Mononuclear cell (primary cell): ENCODE measurements around the gene PAPPA2. TPM values are rescaled to one million over a fixed set of nuclear protein-coding genes. Genes with fewer than 3 reads are reported as not detected.

Experiments
- H3K27me3 ChIP-seq: 2 replicates; pipeline ENCODE4 v1.6.0; 2011; ENCODE audit warnings: low read length, control low read depth; ENCODE audit not compliant: insufficient read depth
- H3K4me1 ChIP-seq: 2 replicates; pipeline ENCODE4 v1.5.1; 2011; ENCODE audit warnings: mild to moderate bottlenecking, low read length, control low read depth; ENCODE audit not compliant: insufficient read depth
- H3K4me3 ChIP-seq: 2 replicates; pipeline ENCODE4 v1.5.1; 2011; ENCODE audit warnings: mild to moderate bottlenecking, low read length, moderate library complexity
- H3K9me3 ChIP-seq: 2 replicates; pipeline ENCODE4 v1.5.1; 2011; ENCODE audit warnings: low read depth, mild to moderate bottlenecking, control low read depth, low read length
- total RNA-seq: library from RNA; depleted of rRNA; stranded (reverse); fragments of >200 nt; gene quantifications from one replicate; pipeline ENCODE4 v1.2.3, GENCODE V29; 2012

Gene PAPPA2
- total RNA-seq, 1 donor, result 0.10 TPM

- Histone ChIP-seq H3K9me3 (no peaks in the 10 kb centered on the region), H3K27me3 (no peaks in the 10 kb centered on the region), H3K4me1 (no peaks in the 10 kb centered on the region), H3K4me3 (no peak overlapping the region)
These were observed 6.6 kb downstream of the PAPPA2 start for GRCh38 chr1:176469450-176470010.

- no peaks in the 10 kb centered on the region for H3K9me3 ChIP-seq
These were observed 8.6 kb downstream of the PAPPA2 start for GRCh38 chr1:176471338-176472121.

GRCh38 chr1:176479971-176480370 is 17.0 kb downstream of the PAPPA2 start:
- Histone ChIP-seq H3K4me1 (no peaks in the 10 kb centered on the region), H3K4me3 (no peak overlapping the region), H3K27me3 (no peaks in the 10 kb centered on the region), H3K9me3 (no peaks in the 10 kb centered on the region)

More at GRCh38 chr1:176471338-176472121, 8.6 kb downstream of the PAPPA2 start:
- Histone ChIP-seq H3K4me3 (no peak overlapping the region), H3K4me1 (no peaks in the 10 kb centered on the region), H3K27me3 (no peaks in the 10 kb centered on the region)

- Histone ChIP-seq H3K9me3 (no peaks in the 10 kb centered on the region), H3K4me3 (no peak overlapping the region), H3K27me3 (no peaks in the 10 kb centered on the region), H3K4me1 (no peaks in the 10 kb centered on the region)
These were observed 17.8 kb downstream of the PAPPA2 start for GRCh38 chr1:176480750-176481149.

- Histone ChIP-seq H3K4me1 (no peaks in the 10 kb centered on the region), H3K27me3 (no peaks in the 10 kb centered on the region), H3K9me3 (no peaks in the 10 kb centered on the region), H3K4me3 (no peak overlapping the region)
These were observed 22.1 kb downstream of the PAPPA2 start for GRCh38 chr1:176485083-176485482.

- no peaks in the 10 kb centered on the region for H3K9me3 ChIP-seq
- H3K4me3 ChIP-seq, result no peak overlapping the region
- no peaks in the 10 kb centered on the region for H3K27me3 ChIP-seq
- H3K4me1 ChIP-seq, result no peaks in the 10 kb centered on the region
These were observed 31.5 kb downstream of the PAPPA2 start for GRCh38 chr1:176494436-176494835.

- Histone ChIP-seq H3K9me3 (no peaks in the 10 kb centered on the region), H3K4me3 (no peak overlapping the region), H3K4me1 (no peaks in the 10 kb centered on the region)
These were observed 36.7 kb downstream of the PAPPA2 start for GRCh38 chr1:176499671-176500070.

GRCh38 chr1:176501599-176501998 is 38.6 kb downstream of the PAPPA2 start:
- H3K9me3 ChIP-seq, result no peaks in the 10 kb centered on the region
- H3K27me3 ChIP-seq, result no peaks in the 10 kb centered on the region
- H3K4me1 ChIP-seq, result no peaks in the 10 kb centered on the region
- no peak overlapping the region for H3K4me3 ChIP-seq

More at GRCh38 chr1:176499671-176500070, 36.7 kb downstream of the PAPPA2 start:
- H3K27me3 ChIP-seq, result no peaks in the 10 kb centered on the region

- H3K4me3 ChIP-seq, result no peak overlapping the region
- H3K27me3 ChIP-seq, result no peaks in the 10 kb centered on the region
- H3K9me3 ChIP-seq, result no peaks in the 10 kb centered on the region
- no peaks in the 10 kb centered on the region for H3K4me1 ChIP-seq
These were observed 42.0 kb downstream of the PAPPA2 start for GRCh38 chr1:176504848-176505553.

- no peaks in the 10 kb centered on the region for H3K4me1 ChIP-seq
- no peaks in the 10 kb centered on the region for H3K9me3 ChIP-seq
- no peaks in the 10 kb centered on the region for H3K27me3 ChIP-seq
- no peak overlapping the region for H3K4me3 ChIP-seq
These were observed 50.0 kb downstream of the PAPPA2 start for GRCh38 chr1:176512966-176513365.

- no peaks in the 10 kb centered on the region for H3K4me1 ChIP-seq
- no peaks in the 10 kb centered on the region for H3K9me3 ChIP-seq
- no peak overlapping the region for H3K4me3 ChIP-seq
- H3K27me3 ChIP-seq, result no peaks in the 10 kb centered on the region
These were observed 52.3 kb downstream of the PAPPA2 start for GRCh38 chr1:176515310-176515709.

- no peaks in the 10 kb centered on the region for H3K4me1 ChIP-seq
- H3K27me3 ChIP-seq, result no peaks in the 10 kb centered on the region
- no peaks in the 10 kb centered on the region for H3K9me3 ChIP-seq
- no peak overlapping the region for H3K4me3 ChIP-seq
These were observed 54.5 kb downstream of the PAPPA2 start for GRCh38 chr1:176517484-176517883.

- H3K4me1 ChIP-seq, result no peaks in the 10 kb centered on the region
- no peak overlapping the region for H3K4me3 ChIP-seq
- no peaks in the 10 kb centered on the region for H3K27me3 ChIP-seq
- H3K9me3 ChIP-seq, result no peaks in the 10 kb centered on the region
These were observed 58.2 kb downstream of the PAPPA2 start for GRCh38 chr1:176521211-176521610.

- no peak overlapping the region for H3K4me3 ChIP-seq
- H3K27me3 ChIP-seq, result no peaks in the 10 kb centered on the region
- H3K9me3 ChIP-seq, result no peaks in the 10 kb centered on the region
- no peaks in the 10 kb centered on the region for H3K4me1 ChIP-seq
These were observed 59.4 kb downstream of the PAPPA2 start for GRCh38 chr1:176522310-176522845.

GRCh38 chr1:176529395-176530090 is 66.6 kb downstream of the PAPPA2 start:
- no peak overlapping the region for H3K4me3 ChIP-seq
- H3K4me1 ChIP-seq, result no peaks in the 10 kb centered on the region
- H3K9me3 ChIP-seq, result no peaks in the 10 kb centered on the region
- H3K27me3 ChIP-seq, result no peaks in the 10 kb centered on the region
